K562 (cell line): ENCODE measurements around the gene ASZ1. TPM values are rescaled to one million over a fixed set of nuclear protein-coding genes. Genes with fewer than 3 reads are reported as not detected.

Experiments used
- ATAC-seq: fragments of 200-7000 bp; cut with Tn5 transposase; 3 replicates; pipeline ENCODE4 v1.9.1; 2020; ENCODE audit warnings: moderate library complexity
- BruUV-seq: library from RNA; stranded (reverse); fragments of 400-500 nt; replicated peaks from 2 replicates; lab custom pipeline; 2021; lab: Mats Ljungman, UMichigan
- CTCF ChIA-PET: fragments of 300-600 bp; formaldehyde crosslinking; extraction: SDS; loops from one replicate; lab custom pipeline; 2021; ENCODE audit warnings: low intra/inter-chr PET ratio; lab: Yijun Ruan, JAX
- POLR2A ChIA-PET: fragments of 300-600, 350-650 bp; sonication (Branson Sonifier 250); formaldehyde crosslinking; extraction: SDS; loops from one replicate; lab custom pipeline; 2021; ENCODE audit warnings: antibody characterized with exemption, inconsistent platforms; lab: Yijun Ruan, JAX
- DNase-seq, 4 experiments: peaks; one replicate each; pipeline versions ENCODE4 v3.0.0 to v3.0.0-alpha.2; 2011 to 2018; ENCODE audit warnings: low spot score in 3 of 4, mixed read lengths in 3 of 4; ENCODE audit errors: extremely low read depth in 1 of 4
- FAIRE-seq: peaks from 2 replicates; lab custom pipeline; 2011; peaks lifted over from hg19 to GRCh38; lab: Jason Lieb, UNC
- H2AFZ ChIP-seq: 2 replicates; pipeline ENCODE4 v1.6.0; 2011; ENCODE audit warnings: low read depth, low read length, control low read depth, inconsistent platforms
- H3K27ac ChIP-seq: fragments of 200-600 bp; 3 replicates; pipeline ENCODE4 v1.8.0; 2011; ENCODE audit warnings: low read depth, mild to moderate bottlenecking, control low read depth, inconsistent platforms, low read length, moderate library complexity, mixed read lengths; ENCODE audit errors: extremely low read depth
- H3K27me3 ChIP-seq, 2 experiments: fragments of 300-600 bp in 1 of 2; 2 replicates in 1 of 2; 3 replicates in 1 of 2; pipeline versions ENCODE4 v1.6.0 to v1.8.0; 2011; ENCODE audit warnings: inconsistent platforms in 2 of 2, low read length in 2 of 2, mild to moderate bottlenecking in 1 of 2, mixed read lengths in 1 of 2, moderate library complexity in 1 of 2; ENCODE audit not compliant: control insufficient read depth in 2 of 2, insufficient read depth in 2 of 2
- H3K36me3 ChIP-seq: fragments of 300-600 bp; 3 replicates; pipeline ENCODE4 v1.8.0; 2011; ENCODE audit warnings: mild to moderate bottlenecking, low read length, inconsistent platforms; ENCODE audit not compliant: control insufficient read depth, insufficient read depth
- H3K4me1 ChIP-seq, 2 experiments: fragments of 200-600 bp in 1 of 2; replicated peaks in 1 of 2; 2 replicates in 1 of 2; 3 replicates in 1 of 2; pipeline versions ENCODE4 v1.5.1 to v1.8.0; 2011; ENCODE audit warnings: inconsistent platforms in 2 of 2, low read length in 2 of 2, mild to moderate bottlenecking in 1 of 2, mixed read lengths in 1 of 2, moderate library complexity in 1 of 2; ENCODE audit not compliant: control insufficient read depth in 2 of 2, insufficient read depth in 2 of 2
- H3K4me2 ChIP-seq: 2 replicates; pipeline ENCODE4 v1.6.1; 2011; ENCODE audit warnings: low read length, control low read depth, inconsistent platforms, mixed read lengths; ENCODE audit not compliant: insufficient read depth
- H3K4me3 ChIP-seq: fragments of 200-600 bp; sonication (generic), shearing (Covaris generic); 2 replicates; pipeline ENCODE4 v1.5.1; 2016; ENCODE audit warnings: control low read depth, inconsistent platforms
- H3K79me2 ChIP-seq: fragments of 200-600 bp; 3 replicates; pipeline ENCODE4 v1.8.0; 2011; ENCODE audit warnings: low read length, inconsistent platforms; ENCODE audit not compliant: control insufficient read depth, insufficient read depth
- H3K9ac ChIP-seq, 2 experiments: 2 replicates each; pipeline versions ENCODE4 v1.6.0 to v1.6.1; 2011; ENCODE audit warnings: low read depth in 2 of 2, low read length in 2 of 2, control low read depth in 1 of 2, inconsistent platforms in 1 of 2, mild to moderate bottlenecking in 1 of 2, mixed read lengths in 1 of 2; ENCODE audit not compliant: insufficient read depth in 1 of 2
- H3K9me1 ChIP-seq: one replicate; pipeline ENCODE4 v1.6.0; 2011; ENCODE audit warnings: inconsistent platforms, mild to moderate bottlenecking, low read length, moderate library complexity; ENCODE audit not compliant: control insufficient read depth, insufficient read depth
- H3K9me3 ChIP-seq: replicated peaks from 2 replicates; pipeline ENCODE4 v1.5.1; 2011; ENCODE audit warnings: low read depth, low read length, inconsistent platforms; ENCODE audit not compliant: control insufficient read depth, insufficient read depth
- H4K20me1 ChIP-seq: replicated peaks from 2 replicates; pipeline ENCODE4 v1.6.1; 2011; ENCODE audit warnings: low read length, inconsistent platforms, mixed read lengths; ENCODE audit not compliant: control insufficient read depth, insufficient read depth
- BACH1 ChIP-seq: fragments of 200-800 bp; sonication (Bioruptor generic); IDR thresholded peaks from 2 replicates; pipeline ENCODE4 v1.6.1; 2016; ENCODE audit warnings: missing genetic modification characterization, missing compliant biosample characterization
- BCL6 ChIP-seq: fragments of 250-450 bp; sonication (Bioruptor Pico); IDR thresholded peaks from 2 replicates; pipeline ENCODE4 v1.4.0; 2020
- NCOA1 ChIP-seq: fragments of 450-650 bp; IDR thresholded peaks from 2 replicates; pipeline ENCODE4 v1.6.1; 2016; ENCODE audit warnings: low read depth
- RAD51 ChIP-seq: fragments of 450-650 bp; IDR thresholded peaks from 2 replicates; pipeline ENCODE4 v1.7.1; 2016; ENCODE audit warnings: low read depth, mild to moderate bottlenecking, borderline replicate concordance
- RCOR1 ChIP-seq, 2 experiments: IDR thresholded peaks; 2 replicates each; pipeline ENCODE4 v1.6.1; 2012; ENCODE audit warnings: low read depth in 2 of 2, low read length in 2 of 2, borderline replicate concordance in 1 of 2, improper control_type of control experiment in 1 of 2
- TAF9B ChIP-seq: fragments of 450-650 bp; IDR thresholded peaks from 2 replicates; pipeline ENCODE4 v1.6.1; 2018; ENCODE audit warnings: mild to moderate bottlenecking; ENCODE audit not compliant: partially characterized antibody
- ZNF778 ChIP-seq: fragments of 450-650 bp; formaldehyde crosslinking; IDR thresholded peaks from 2 replicates; pipeline ENCODE4 v1.4.0; 2020; ENCODE audit warnings: mild to moderate bottlenecking, moderate library complexity
- in situ Hi-C: fragments of 300-500 bp; cut with MboI; formaldehyde crosslinking; loops from 4 replicates; pipeline ENCODE4 v1.15.0; 2018; ENCODE audit warnings: inconsistent platforms, mixed read lengths
- intact Hi-C: fragments of 100-400 bp; cut with micrococcal nuclease; formaldehyde crosslinking; loops from 2 replicates; pipeline ENCODE4 v1.14.2; 2022
- polyA plus RNA-seq, 8 experiments: library from polyadenylated mRNA; depleted of rRNA in 4 of 8; stranded (reverse) in 5 of 8; unstranded in 3 of 8; fragments of >200 nt; fragmentation: Nextera tagmentation in 2 of 8; fragmentation: Illumina TruSeq in 1 of 8; extraction: Ambion mirVana in 2 of 8; extraction: Trizol in 1 of 8; gene quantifications; 2 replicates each; pipeline versions ENCODE4 v1.2.1 to v1.2.3, GENCODE V29; 2011 to 2014; ENCODE audit warnings: inconsistent platforms in 1 of 8, missing spikeins in 1 of 8
- total RNA-seq, 7 experiments: library from RNA; depleted of rRNA in 6 of 7; stranded (reverse); fragments of >200 nt in 6 of 7; fragmentation: Illumina TruSeq in 2 of 7; extraction: Trizol in 2 of 7; gene quantifications; 2 replicates each; pipeline versions ENCODE4 v1.2.1 to v1.2.3, GENCODE V29; 2011 to 2021; ENCODE audit warnings: low replicate concordance in 1 of 7
- TF ChIP-seq, protein P1 (sequence below): fragments of 450-650 bp; IDR thresholded peaks from 2 replicates; pipeline ENCODE4 v1.6.1; 2018; ENCODE audit not compliant: partially characterized antibody
- TF ChIP-seq, protein P2 (sequence below): sonication (generic); formaldehyde crosslinking; IDR thresholded peaks from 2 replicates; pipeline ENCODE4 v1.8.0; 2022; ENCODE audit warnings: mild to moderate bottlenecking, missing genetic modification reagents
- TF ChIP-seq, protein P3 (sequence below): fragments of 450-650 bp; IDR thresholded peaks from 2 replicates; pipeline ENCODE4 v1.7.0; 2016; ENCODE audit warnings: borderline replicate concordance
- TF ChIP-seq, protein P4 (sequence below), 2 experiments: fragments of 450-650 bp; IDR thresholded peaks; 2 replicates each; pipeline ENCODE4 v1.6.1; 2018; ENCODE audit warnings: mild to moderate bottlenecking in 2 of 2, low read depth in 1 of 2; ENCODE audit not compliant: partially characterized antibody in 2 of 2

ASZ1 gene
- total and polyA plus RNA-seq, 9 of the 15 experiments (the other 6 are each of a cell fraction or from before 2014, with no cell fraction given): not detected

DNA sequence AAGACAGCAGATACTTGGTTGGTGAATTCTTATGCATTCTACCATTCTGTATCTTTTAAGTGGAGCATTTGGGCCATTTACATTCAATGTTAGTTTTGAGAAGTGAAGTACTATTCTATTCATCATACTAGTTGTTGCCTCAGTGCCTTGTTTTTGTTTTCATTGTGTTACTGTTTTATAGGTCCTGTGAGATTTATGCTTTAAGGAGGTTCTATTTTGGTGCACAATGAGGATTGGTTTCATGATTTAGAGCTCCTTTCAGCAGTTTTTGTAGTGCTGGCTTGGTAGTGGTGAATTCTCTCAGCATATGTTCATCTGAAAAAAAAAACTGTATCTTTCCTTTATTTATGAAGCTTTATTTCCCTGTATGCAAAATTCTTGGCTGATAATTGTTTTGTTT, 81.1 kb downstream of the ASZ1 start:
- no peaks in the 10 kb centered on the region for H3K79me2 ChIP-seq
- intact Hi-C loops (no loop called here), in situ Hi-C loops (no loop called here)
- H3K4me2 ChIP-seq: no peak overlapping the region
- ChIA-PET CTCF (no interaction called here), POLR2A (no interaction called here)
- H3K27me3 ChIP-seq: no peaks in the 10 kb centered on the region
- H2AFZ ChIP-seq: no peak overlapping the region
- FAIRE-seq: no peak
- H3K9ac ChIP-seq: no peak overlapping the region
- H3K4me3 ChIP-seq: no peak overlapping the region
- DNase-seq: no peak
- H3K4me1 ChIP-seq: no peaks in the 10 kb centered on the region
- H3K9me1 ChIP-seq: no peaks in the 10 kb centered on the region
- no TSS peak for BruUV-seq
- no peak overlapping the region for H3K27ac ChIP-seq
- no peaks in the 10 kb centered on the region for H3K9me3 ChIP-seq
- H4K20me1 ChIP-seq: no peaks in the 10 kb centered on the region
- no peaks in the 10 kb centered on the region for H3K36me3 ChIP-seq
- no peak for ATAC-seq
- TF ChIP-seq, protein P1, sequence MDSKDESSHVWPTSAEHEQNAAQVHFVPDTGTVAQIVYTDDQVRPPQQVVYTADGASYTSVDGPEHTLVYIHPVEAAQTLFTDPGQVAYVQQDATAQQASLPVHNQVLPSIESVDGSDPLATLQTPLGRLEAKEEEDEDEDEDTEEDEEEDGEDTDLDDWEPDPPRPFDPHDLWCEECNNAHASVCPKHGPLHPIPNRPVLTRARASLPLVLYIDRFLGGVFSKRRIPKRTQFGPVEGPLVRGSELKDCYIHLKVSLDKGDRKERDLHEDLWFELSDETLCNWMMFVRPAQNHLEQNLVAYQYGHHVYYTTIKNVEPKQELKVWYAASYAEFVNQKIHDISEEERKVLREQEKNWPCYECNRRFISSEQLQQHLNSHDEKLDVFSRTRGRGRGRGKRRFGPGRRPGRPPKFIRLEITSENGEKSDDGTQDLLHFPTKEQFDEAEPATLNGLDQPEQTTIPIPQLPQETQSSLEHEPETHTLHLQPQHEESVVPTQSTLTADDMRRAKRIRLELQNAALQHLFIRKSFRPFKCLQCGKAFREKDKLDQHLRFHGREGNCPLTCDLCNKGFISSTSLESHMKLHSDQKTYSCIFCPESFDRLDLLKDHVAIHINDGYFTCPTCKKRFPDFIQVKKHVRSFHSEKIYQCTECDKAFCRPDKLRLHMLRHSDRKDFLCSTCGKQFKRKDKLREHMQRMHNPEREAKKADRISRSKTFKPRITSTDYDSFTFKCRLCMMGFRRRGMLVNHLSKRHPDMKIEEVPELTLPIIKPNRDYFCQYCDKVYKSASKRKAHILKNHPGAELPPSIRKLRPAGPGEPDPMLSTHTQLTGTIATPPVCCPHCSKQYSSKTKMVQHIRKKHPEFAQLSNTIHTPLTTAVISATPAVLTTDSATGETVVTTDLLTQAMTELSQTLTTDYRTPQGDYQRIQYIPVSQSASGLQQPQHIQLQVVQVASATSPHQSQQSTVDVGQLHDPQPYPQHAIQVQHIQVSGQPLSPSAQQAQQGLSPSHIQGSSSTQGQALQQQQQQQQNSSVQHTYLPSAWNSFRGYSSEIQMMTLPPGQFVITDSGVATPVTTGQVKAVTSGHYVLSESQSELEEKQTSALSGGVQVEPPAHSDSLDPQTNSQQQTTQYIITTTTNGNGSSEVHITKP: no peak
- TF ChIP-seq, protein P2, sequence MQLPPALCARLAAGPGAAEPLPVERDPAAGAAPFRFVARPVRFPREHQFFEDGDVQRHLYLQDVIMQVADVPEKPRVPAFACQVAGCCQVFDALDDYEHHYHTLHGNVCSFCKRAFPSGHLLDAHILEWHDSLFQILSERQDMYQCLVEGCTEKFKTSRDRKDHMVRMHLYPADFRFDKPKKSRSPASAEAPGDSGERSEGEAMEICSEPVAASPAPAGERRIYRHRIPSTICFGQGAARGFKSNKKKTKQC (CRISPR knock-in tag): no peak
- TF ChIP-seq ZNF778 (CRISPR knock-in tag) (no peak), TAF9B (no peak), RCOR1 (IDR thresholded peaks at IDR 0.05; ENCODE audit: borderline replicate concordance in 1 of 2, low read depth in 2 of 2, low read length in 2 of 2) (no peak), BCL6 (CRISPR knock-in tag) (no peak), BACH1 (tag) (no peak), RAD51 (no peak), NCOA1 (no peak)
- TF ChIP-seq, protein P3, sequence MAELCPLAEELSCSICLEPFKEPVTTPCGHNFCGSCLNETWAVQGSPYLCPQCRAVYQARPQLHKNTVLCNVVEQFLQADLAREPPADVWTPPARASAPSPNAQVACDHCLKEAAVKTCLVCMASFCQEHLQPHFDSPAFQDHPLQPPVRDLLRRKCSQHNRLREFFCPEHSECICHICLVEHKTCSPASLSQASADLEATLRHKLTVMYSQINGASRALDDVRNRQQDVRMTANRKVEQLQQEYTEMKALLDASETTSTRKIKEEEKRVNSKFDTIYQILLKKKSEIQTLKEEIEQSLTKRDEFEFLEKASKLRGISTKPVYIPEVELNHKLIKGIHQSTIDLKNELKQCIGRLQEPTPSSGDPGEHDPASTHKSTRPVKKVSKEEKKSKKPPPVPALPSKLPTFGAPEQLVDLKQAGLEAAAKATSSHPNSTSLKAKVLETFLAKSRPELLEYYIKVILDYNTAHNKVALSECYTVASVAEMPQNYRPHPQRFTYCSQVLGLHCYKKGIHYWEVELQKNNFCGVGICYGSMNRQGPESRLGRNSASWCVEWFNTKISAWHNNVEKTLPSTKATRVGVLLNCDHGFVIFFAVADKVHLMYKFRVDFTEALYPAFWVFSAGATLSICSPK: no peak
- TF ChIP-seq, protein P4, sequence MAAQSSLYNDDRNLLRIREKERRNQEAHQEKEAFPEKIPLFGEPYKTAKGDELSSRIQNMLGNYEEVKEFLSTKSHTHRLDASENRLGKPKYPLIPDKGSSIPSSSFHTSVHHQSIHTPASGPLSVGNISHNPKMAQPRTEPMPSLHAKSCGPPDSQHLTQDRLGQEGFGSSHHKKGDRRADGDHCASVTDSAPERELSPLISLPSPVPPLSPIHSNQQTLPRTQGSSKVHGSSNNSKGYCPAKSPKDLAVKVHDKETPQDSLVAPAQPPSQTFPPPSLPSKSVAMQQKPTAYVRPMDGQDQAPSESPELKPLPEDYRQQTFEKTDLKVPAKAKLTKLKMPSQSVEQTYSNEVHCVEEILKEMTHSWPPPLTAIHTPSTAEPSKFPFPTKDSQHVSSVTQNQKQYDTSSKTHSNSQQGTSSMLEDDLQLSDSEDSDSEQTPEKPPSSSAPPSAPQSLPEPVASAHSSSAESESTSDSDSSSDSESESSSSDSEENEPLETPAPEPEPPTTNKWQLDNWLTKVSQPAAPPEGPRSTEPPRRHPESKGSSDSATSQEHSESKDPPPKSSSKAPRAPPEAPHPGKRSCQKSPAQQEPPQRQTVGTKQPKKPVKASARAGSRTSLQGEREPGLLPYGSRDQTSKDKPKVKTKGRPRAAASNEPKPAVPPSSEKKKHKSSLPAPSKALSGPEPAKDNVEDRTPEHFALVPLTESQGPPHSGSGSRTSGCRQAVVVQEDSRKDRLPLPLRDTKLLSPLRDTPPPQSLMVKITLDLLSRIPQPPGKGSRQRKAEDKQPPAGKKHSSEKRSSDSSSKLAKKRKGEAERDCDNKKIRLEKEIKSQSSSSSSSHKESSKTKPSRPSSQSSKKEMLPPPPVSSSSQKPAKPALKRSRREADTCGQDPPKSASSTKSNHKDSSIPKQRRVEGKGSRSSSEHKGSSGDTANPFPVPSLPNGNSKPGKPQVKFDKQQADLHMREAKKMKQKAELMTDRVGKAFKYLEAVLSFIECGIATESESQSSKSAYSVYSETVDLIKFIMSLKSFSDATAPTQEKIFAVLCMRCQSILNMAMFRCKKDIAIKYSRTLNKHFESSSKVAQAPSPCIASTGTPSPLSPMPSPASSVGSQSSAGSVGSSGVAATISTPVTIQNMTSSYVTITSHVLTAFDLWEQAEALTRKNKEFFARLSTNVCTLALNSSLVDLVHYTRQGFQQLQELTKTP (IDR thresholded peaks at IDR 0.05; ENCODE audit: low read depth in 1 of 2, partially characterized antibody in 2 of 2): no peak
